Measurements from ENCODE around the gene CDNF.

DNA sequence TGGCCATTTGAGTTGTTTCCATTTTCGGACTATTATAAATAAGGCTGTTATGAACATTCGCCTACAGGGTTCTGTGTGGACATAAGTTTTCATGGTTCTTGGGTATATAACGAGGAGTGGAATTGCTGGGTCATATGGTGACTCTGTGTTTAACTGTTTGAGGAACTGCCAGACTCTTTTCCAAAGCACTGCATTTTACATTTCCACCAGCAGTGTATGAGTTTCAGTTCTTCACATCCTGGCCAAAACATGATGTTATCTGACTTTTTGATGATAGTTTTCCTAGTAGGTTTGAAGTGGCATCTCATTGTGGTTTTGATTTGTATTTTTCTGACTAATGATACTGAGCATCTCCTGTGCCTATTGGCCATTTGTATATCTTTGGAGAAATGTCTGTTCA is 46.2 kb upstream of the CDNF start:
- TF ChIP-seq, protein P1, sequence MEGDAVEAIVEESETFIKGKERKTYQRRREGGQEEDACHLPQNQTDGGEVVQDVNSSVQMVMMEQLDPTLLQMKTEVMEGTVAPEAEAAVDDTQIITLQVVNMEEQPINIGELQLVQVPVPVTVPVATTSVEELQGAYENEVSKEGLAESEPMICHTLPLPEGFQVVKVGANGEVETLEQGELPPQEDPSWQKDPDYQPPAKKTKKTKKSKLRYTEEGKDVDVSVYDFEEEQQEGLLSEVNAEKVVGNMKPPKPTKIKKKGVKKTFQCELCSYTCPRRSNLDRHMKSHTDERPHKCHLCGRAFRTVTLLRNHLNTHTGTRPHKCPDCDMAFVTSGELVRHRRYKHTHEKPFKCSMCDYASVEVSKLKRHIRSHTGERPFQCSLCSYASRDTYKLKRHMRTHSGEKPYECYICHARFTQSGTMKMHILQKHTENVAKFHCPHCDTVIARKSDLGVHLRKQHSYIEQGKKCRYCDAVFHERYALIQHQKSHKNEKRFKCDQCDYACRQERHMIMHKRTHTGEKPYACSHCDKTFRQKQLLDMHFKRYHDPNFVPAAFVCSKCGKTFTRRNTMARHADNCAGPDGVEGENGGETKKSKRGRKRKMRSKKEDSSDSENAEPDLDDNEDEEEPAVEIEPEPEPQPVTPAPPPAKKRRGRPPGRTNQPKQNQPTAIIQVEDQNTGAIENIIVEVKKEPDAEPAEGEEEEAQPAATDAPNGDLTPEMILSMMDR (optimal IDR thresholded peaks at IDR 0.05 in 1 of 3, IDR thresholded peaks at IDR 0.05 in 1 of 3, conservative IDR thresholded peaks at IDR 0.05 in 1 of 3; ENCODE audit: extremely low read depth in 1 of 3, insufficient read depth in 2 of 3, low read length in 3 of 3): no peak
- no peak for TF ChIP-seq EZH2 (IDR thresholded peaks at IDR 0.05; ENCODE audit: low read length)
